HepG2 (cell line): ENCODE results near the gene CMYA5. TPM values are rescaled to one million over a fixed set of nuclear protein-coding genes. Genes with fewer than 3 reads are reported as not detected.

Experiments
- ATAC-seq: fragments of 200-7000 bp; cut with Tn5 transposase; 3 replicates; pipeline ENCODE4 v1.9.1; 2020; ENCODE audit warnings: mild to moderate bottlenecking, moderate library complexity
- BruUV-seq: library from RNA; stranded (reverse); fragments of 400-500 nt; replicated peaks from 2 replicates; lab custom pipeline; 2021; lab: Mats Ljungman, UMichigan
- CTCF ChIA-PET: fragments of 300-600 bp; formaldehyde crosslinking; extraction: SDS; loops from one replicate; lab custom pipeline; 2021; ENCODE audit warnings: low total read pairs, inconsistent platforms, low intra/inter-chr PET ratio; lab: Yijun Ruan, JAX
- POLR2A ChIA-PET: fragments of 350-600 bp; sonication (Branson Sonifier 250); formaldehyde crosslinking; loops from one replicate; lab custom pipeline; 2020; ENCODE audit warnings: antibody characterized with exemption, inconsistent platforms; lab: Yijun Ruan, JAX
- DNase-seq: peaks from one replicate; pipeline ENCODE4 v3.0.0-alpha.2; 2015; ENCODE audit warnings: low spot score
- FAIRE-seq: peaks from 3 replicates; lab custom pipeline; 2011; peaks lifted over from hg19 to GRCh38; lab: Jason Lieb, UNC
- H2AFZ ChIP-seq: one replicate; pipeline ENCODE4 v1.6.1; 2011; ENCODE audit warnings: low read length, inconsistent platforms
- H3K27ac ChIP-seq: fragments of 300-600 bp; 3 replicates; pipeline ENCODE4 v1.8.0; 2011; ENCODE audit warnings: mixed run types, mild to moderate bottlenecking, mixed read lengths, low read length, inconsistent platforms; ENCODE audit not compliant: insufficient read depth; ENCODE audit errors: extremely low read length
- H3K27me3 ChIP-seq, 2 experiments: fragments of 200-600 bp in 1 of 2; 2 replicates in 1 of 2; 3 replicates in 1 of 2; pipeline versions ENCODE4 v1.6.0 to v1.8.0; 2011; ENCODE audit warnings: low read length in 2 of 2, mild to moderate bottlenecking in 2 of 2, moderate library complexity in 2 of 2, inconsistent platforms in 1 of 2; ENCODE audit not compliant: insufficient read depth in 2 of 2, control insufficient read depth in 1 of 2
- H3K36me3 ChIP-seq, 2 experiments: fragments of 200-600 bp in 1 of 2; replicated peaks in 1 of 2; 2 replicates in 1 of 2; 3 replicates in 1 of 2; pipeline versions ENCODE4 v1.5.1 to v1.8.0; 2011; ENCODE audit warnings: low read length in 2 of 2, inconsistent platforms in 1 of 2; ENCODE audit not compliant: insufficient read depth in 2 of 2, control insufficient read depth in 1 of 2
- H3K4me1 ChIP-seq: 2 replicates; pipeline ENCODE4 v1.5.1; 2012; ENCODE audit warnings: low read length, inconsistent platforms; ENCODE audit not compliant: insufficient read depth
- H3K4me2 ChIP-seq: 2 replicates; pipeline ENCODE4 v1.6.0; 2011; ENCODE audit warnings: low read depth, low read length, inconsistent platforms
- H3K4me3 ChIP-seq, 3 experiments: fragments of 200-600 bp in 1 of 3; sonication (generic), shearing (Covaris generic) in 1 of 3; replicated peaks in 1 of 3; 2 replicates each; pipeline ENCODE4 v1.5.1; 2011 to 2016; ENCODE audit warnings: low read length in 3 of 3, inconsistent platforms in 2 of 3, low read depth in 2 of 3, mild to moderate bottlenecking in 2 of 3, control low read depth in 1 of 3, mixed read lengths in 1 of 3; ENCODE audit not compliant: insufficient read depth in 1 of 3
- H3K79me2 ChIP-seq: one replicate; pipeline ENCODE4 v1.6.1; 2011; ENCODE audit warnings: low read length, inconsistent platforms; ENCODE audit not compliant: insufficient read depth
- H3K9ac ChIP-seq: 2 replicates; pipeline ENCODE4 v1.6.0; 2011; ENCODE audit warnings: mild to moderate bottlenecking, low read depth, low read length, inconsistent platforms; ENCODE audit not compliant: insufficient read depth
- H3K9me3 ChIP-seq: 2 replicates; pipeline ENCODE4 v1.5.1; 2012; ENCODE audit warnings: mild to moderate bottlenecking, low read length
- H4K20me1 ChIP-seq: 2 replicates; pipeline ENCODE4 v1.6.0; 2011; ENCODE audit warnings: inconsistent platforms, mild to moderate bottlenecking, low read length, moderate library complexity; ENCODE audit not compliant: insufficient read depth
- KLF12 ChIP-seq: sonication (generic); formaldehyde crosslinking; IDR thresholded peaks from 2 replicates; pipeline ENCODE4 v1.4.0; 2020; ENCODE audit warnings: missing genetic modification reagents, borderline replicate concordance
- LRRFIP1 ChIP-seq: sonication (generic); formaldehyde crosslinking; conservative IDR thresholded peaks from 2 replicates; pipeline ENCODE4 v1.4.0; 2020; ENCODE audit warnings: missing genetic modification reagents
- RORA ChIP-seq: sonication (generic); formaldehyde crosslinking; IDR thresholded peaks from 2 replicates; pipeline ENCODE4 v1.5.0; 2020; ENCODE audit warnings: mild to moderate bottlenecking, missing genetic modification reagents, moderate library complexity
- TRIM24 ChIP-seq: sonication (generic); formaldehyde crosslinking; IDR thresholded peaks from 2 replicates; pipeline ENCODE4 v1.8.0; 2022; ENCODE audit warnings: mild to moderate bottlenecking, missing genetic modification reagents
- ZNF431 ChIP-seq: sonication (generic); formaldehyde crosslinking; IDR thresholded peaks from 2 replicates; pipeline ENCODE4 v1.9.0; 2022; ENCODE audit warnings: missing genetic modification reagents, low read depth, mild to moderate bottlenecking, borderline replicate concordance
- ZNF432 ChIP-seq: sonication (generic); formaldehyde crosslinking; IDR thresholded peaks from 2 replicates; pipeline ENCODE4 v1.5.0; 2020; ENCODE audit warnings: missing genetic modification reagents, mild to moderate bottlenecking, borderline replicate concordance
- ZNF496 ChIP-seq: sonication (generic); formaldehyde crosslinking; IDR thresholded peaks from 2 replicates; pipeline ENCODE4 v1.8.1; 2023; ENCODE audit warnings: mild to moderate bottlenecking, moderate library complexity, missing genetic modification reagents; ENCODE audit not compliant: insufficient replicate concordance
- ZNF564 ChIP-seq: sonication (generic); formaldehyde crosslinking; IDR thresholded peaks from 2 replicates; pipeline ENCODE4 v1.8.1; 2023; ENCODE audit warnings: mild to moderate bottlenecking, missing genetic modification reagents
- ZNF576 ChIP-seq: sonication (generic); formaldehyde crosslinking; IDR thresholded peaks from 2 replicates; pipeline ENCODE4 v1.4.0; 2020; ENCODE audit warnings: mild to moderate bottlenecking, missing genetic modification reagents
- WGBS: methylation state at CpG from one replicate; pipeline ENCODE4 v1.1.6; 2017; ENCODE audit warnings: low lambda C conversion rate; 5-methylcytosine and 5-hydroxymethylcytosine counted together
- in situ Hi-C: cut with HindIII; loops from 2 replicates; pipeline ENCODE4 v1.10.0; 2017; ENCODE audit warnings: low pct_unique_long_range_greater_than_20kb; ENCODE audit not compliant: extremely low pct_ligation_motif_present
- intact Hi-C: fragments of 100-400 bp; cut with micrococcal nuclease; formaldehyde crosslinking; loops from one replicate; pipeline ENCODE4 v1.10.0; 2022; ENCODE audit not compliant: unreplicated experiment
- polyA plus RNA-seq, 8 experiments: library from polyadenylated mRNA; depleted of rRNA in 3 of 8; stranded (reverse) in 7 of 8; unstranded in 1 of 8; fragments of >200 nt; fragmentation: Illumina TruSeq in 4 of 8; extraction: Trizol in 4 of 8; gene quantifications; 2 replicates each; pipeline versions ENCODE4 v1.2.1 to v1.2.3, GENCODE V29; 2011 to 2016; ENCODE audit warnings: low read depth in 4 of 8, missing spikeins in 1 of 8, mixed read lengths in 1 of 8; ENCODE audit not compliant: insufficient read depth in 1 of 8
- total RNA-seq, 5 experiments: library from RNA; depleted of rRNA; stranded (reverse); fragments of >200 nt; fragmentation: Illumina TruSeq; extraction: Trizol; gene quantifications; 2 replicates each; pipeline ENCODE4 v1.2.3, GENCODE V29; 2016; ENCODE audit warnings: low read depth in 1 of 5

Gene CMYA5
- total and polyA plus RNA-seq, 2 of the 13 experiments (the other 11 are each of a cell fraction or from before 2014, with no cell fraction given) = 0.13 to 0.51 TPM

GRCh38 chr5:79686799-79687198 is 2.8 kb upstream of the CMYA5 start:
- peaks cover 15% of the 10 kb centered on the region for H3K4me1 ChIP-seq
- no peaks in the 10 kb centered on the region for H4K20me1 ChIP-seq
- no peak overlapping the region for H2AFZ ChIP-seq
- ATAC-seq (no peak), DNase-seq (no peak), FAIRE-seq (no peak)
- no TSS peak for BruUV-seq
- in situ Hi-C loops (no loop called here), intact Hi-C loops (no loop called here)
- H3K27me3 ChIP-seq = no peaks in the 10 kb centered on the region
- WGBS = 94% methylated on average over 1 of the region's 1 CpG
- POLR2A ChIA-PET = interaction anchor here (0.6 kb wide), 1 partner anchor 76 kb away, joined by 4 read pairs; no protein-coding TSS in a partner anchor
- no peak overlapping the region for H3K27ac ChIP-seq
- peaks cover 4 to 36% of the 10 kb centered on the region in 2 experiments; a peak in 4 of 5 replicates for H3K36me3 ChIP-seq
- CTCF ChIA-PET = no interaction called here
- H3K79me2 ChIP-seq = no peaks in the 10 kb centered on the region
- H3K9me3 ChIP-seq = no peaks in the 10 kb centered on the region
- H3K4me2 ChIP-seq = no peak overlapping the region
- TF ChIP-seq ZNF564 (CRISPR knock-in tag) = no peak
- no peak for TF ChIP-seq RORA (CRISPR knock-in tag)
- no peak for TF ChIP-seq ZNF576 (CRISPR knock-in tag)
- TF ChIP-seq ZNF432 (CRISPR knock-in tag) = no peak
- TF ChIP-seq LRRFIP1 = no peak
- TF ChIP-seq KLF12 (CRISPR knock-in tag) = no peak
- no peak for TF ChIP-seq ZNF431 (CRISPR knock-in tag)
- no peak for TF ChIP-seq TRIM24 (CRISPR knock-in tag)
- TF ChIP-seq ZNF496 = no peak
- no peak overlapping the region for H3K4me3 ChIP-seq
- H3K9ac ChIP-seq = no peak overlapping the region
